H1 (cell line): ENCODE measurements around the gene FAM83F. TPM values are rescaled to one million over a fixed set of nuclear protein-coding genes. Genes with fewer than 3 reads are reported as not detected.

ENCODE experiments used
- ATF2 ChIP-seq: IDR thresholded peaks from 2 replicates; pipeline ENCODE4 v1.6.1; 2012; ENCODE audit warnings: low read length, inconsistent platforms
- BCL11A ChIP-seq, 2 experiments: IDR thresholded peaks; one replicate each; pipeline ENCODE4 v1.6.1; 2011; ENCODE audit warnings: low read depth in 2 of 2, low read length in 2 of 2, mild to moderate bottlenecking in 2 of 2
- BRCA1 ChIP-seq: IDR thresholded peaks from 2 replicates; pipeline ENCODE4 v1.6.1; 2012; ENCODE audit warnings: low read depth, low read length, improper control_type of control experiment
- CHD1 ChIP-seq: IDR thresholded peaks from 2 replicates; pipeline ENCODE4 v1.6.1; 2012; ENCODE audit warnings: low read depth, low read length, improper control_type of control experiment
- CHD7 ChIP-seq: fragments of 300-600 bp; sonication (generic); IDR thresholded peaks from 2 replicates; pipeline ENCODE4 v1.7.1; 2012; ENCODE audit warnings: low read length, moderate library complexity, mild to moderate bottlenecking, inconsistent platforms; ENCODE audit not compliant: insufficient replicate concordance
- EZH2 ChIP-seq: fragments of 200-600 bp; sonication (generic); IDR thresholded peaks from 2 replicates; pipeline ENCODE4 v1.7.1; 2012; ENCODE audit warnings: low read depth, mild to moderate bottlenecking, moderate library complexity, low read length, inconsistent platforms; ENCODE audit not compliant: severe bottlenecking
- GTF2F1 ChIP-seq: IDR thresholded peaks from 2 replicates; pipeline ENCODE4 v1.6.1; 2012; ENCODE audit warnings: low read depth, low read length, improper control_type of control experiment, borderline replicate concordance
- POLR2A ChIP-seq, 2 experiments: IDR thresholded peaks; 1 replicate in 1 of 2; 2 replicates in 1 of 2; pipeline ENCODE4 v1.6.1; 2011; ENCODE audit warnings: low read depth in 2 of 2, low read length in 2 of 2, mild to moderate bottlenecking in 2 of 2; ENCODE audit errors: control extremely low read depth in 1 of 2
- RNF2 ChIP-seq: fragments of 200-900, 300-1000 bp; sonication (generic); IDR thresholded peaks from 2 replicates; pipeline ENCODE4 v1.7.1; 2016; ENCODE audit warnings: borderline replicate concordance, low read depth, mild to moderate bottlenecking, antibody characterized with exemption, low read length; ENCODE audit not compliant: poor library complexity, severe bottlenecking; ENCODE audit errors: missing control alignments
- TAF1 ChIP-seq: IDR thresholded peaks from 2 replicates; pipeline ENCODE4 v1.6.1; 2011; ENCODE audit warnings: mild to moderate bottlenecking, low read depth, low read length
- polyA plus RNA-seq, 7 experiments: library from polyadenylated mRNA; depleted of rRNA in 3 of 7; stranded (reverse) in 5 of 7; unstranded in 2 of 7; fragments of >200 nt in 5 of 7; fragments of 200-250 nt in 2 of 7; gene quantifications; 1 replicate in 5 of 7; 2 replicates in 1 of 7; 4 replicates in 1 of 7; pipeline versions ENCODE4 v1.2.1 to v1.2.3, GENCODE V29; 2011 to 2013; ENCODE audit warnings: missing spikeins in 2 of 7, mixed read lengths in 2 of 7
- total RNA-seq: library from RNA; stranded (reverse); fragmentation: NEBNext Ultra II Directional; extraction: Animal tissue kit (Norgen Biotek cat#: 25700); gene quantifications from 2 replicates; pipeline ENCODE4 v1.2.1, GENCODE V29; 2021

The FAM83F gene
- total and polyA plus RNA-seq, 2 of the 8 experiments (the other 6 are each of a cell fraction or from before 2014, with no cell fraction given): 8.6 to 18.9 TPM

GRCh38 chr22:39980596-39980995 is 14.2 kb upstream of the FAM83F start (continued):
- TF ChIP-seq CHD7 (no peak), GTF2F1 (no peak), CHD1 (no peak), ATF2 (no peak), BCL11A (IDR thresholded peaks at IDR 0.05; ENCODE audit: low read depth in 2 of 2, low read length in 2 of 2) (no peak), EZH2 (no peak), RNF2 (no peak), BRCA1 (no peak), POLR2A (IDR thresholded peaks at IDR 0.05; ENCODE audit: control extremely low read depth in 1 of 2, low read depth in 2 of 2, low read length in 2 of 2) (no peak), TAF1 (no peak)
